Measurements from ENCODE around the gene MPZL1.

Gene MPZL1

DNA sequence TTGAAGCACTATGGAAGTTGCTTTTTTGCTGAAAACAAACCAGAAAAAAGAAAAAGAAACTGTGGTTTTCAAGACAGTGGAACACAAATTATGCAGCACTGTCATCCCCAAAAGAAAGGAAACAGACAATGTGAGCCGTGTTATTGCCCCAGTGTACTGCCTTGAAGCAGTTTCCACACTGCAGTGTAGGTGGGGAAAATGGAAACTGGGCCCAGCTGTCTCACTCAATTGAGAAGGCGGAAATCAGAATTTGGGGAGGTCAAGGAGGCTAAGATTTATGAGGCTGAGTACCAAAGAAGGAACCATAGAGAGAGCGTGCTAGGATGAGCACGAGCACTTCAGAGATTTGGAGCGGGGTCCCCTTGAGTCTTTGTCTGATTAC is 55.5 kb downstream of the MPZL1 start:
- Histone ChIP-seq H3K9me3 (ENCODE audit: control insufficient read depth in 2 of 2, low read length in 2 of 2) (no peaks in the 10 kb centered on the region), H3K4me3 (ENCODE audit: low read length in 2 of 2) (no peak overlapping the region), H3K27ac (ENCODE audit: low read length) (no peak overlapping the region), H3K36me3 (ENCODE audit: control insufficient read depth in 2 of 2, insufficient read depth in 2 of 2, low read length in 2 of 2) (peaks cover 7 to 28% of the 10 kb centered on the region in 2 donors), H3K4me1 (ENCODE audit: control insufficient read depth, insufficient read depth, low read length) (no peaks in the 10 kb centered on the region), H3K9ac (ENCODE audit: low read length in 2 of 2) (no peak overlapping the region), H3K27me3 (ENCODE audit: control insufficient read depth in 1 of 2, insufficient read depth in 2 of 2, low read length in 2 of 2) (no peaks in the 10 kb centered on the region)

DNA sequence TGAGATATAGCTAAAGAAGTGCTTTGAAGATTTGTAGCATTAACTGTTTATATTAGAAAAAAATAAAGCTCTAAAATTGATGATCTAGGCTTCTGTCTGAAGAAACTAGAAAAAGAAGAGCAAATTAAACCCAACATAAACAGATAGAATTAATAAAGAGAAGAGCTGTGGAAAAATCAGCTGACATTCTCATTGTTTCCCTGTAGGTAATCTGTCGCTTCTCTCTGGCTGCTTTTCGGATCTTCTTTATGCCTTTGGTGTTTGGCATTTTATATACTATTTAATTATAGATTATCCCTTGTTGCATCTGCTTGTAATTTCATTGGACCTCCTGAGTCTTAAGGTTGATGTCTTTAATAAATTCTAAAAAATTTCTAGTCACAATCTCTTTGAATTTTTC is 59.8 kb downstream of the MPZL1 start:
- Histone ChIP-seq H3K9me3 (ENCODE audit: control insufficient read depth in 2 of 2, low read length in 2 of 2) (no peaks in the 10 kb centered on the region), H3K4me1 (ENCODE audit: control insufficient read depth, insufficient read depth, low read length) (no peaks in the 10 kb centered on the region), H3K27ac (ENCODE audit: low read length) (no peak overlapping the region), H3K4me3 (ENCODE audit: low read length in 2 of 2) (no peak overlapping the region), H3K36me3 (ENCODE audit: control insufficient read depth in 2 of 2, insufficient read depth in 2 of 2, low read length in 2 of 2) (peaks cover 7 to 8% of the 10 kb centered on the region in 2 donors), H3K9ac (ENCODE audit: low read length in 2 of 2) (no peak overlapping the region), H3K27me3 (ENCODE audit: control insufficient read depth in 1 of 2, insufficient read depth in 2 of 2, low read length in 2 of 2) (no peaks in the 10 kb centered on the region)

DNA sequence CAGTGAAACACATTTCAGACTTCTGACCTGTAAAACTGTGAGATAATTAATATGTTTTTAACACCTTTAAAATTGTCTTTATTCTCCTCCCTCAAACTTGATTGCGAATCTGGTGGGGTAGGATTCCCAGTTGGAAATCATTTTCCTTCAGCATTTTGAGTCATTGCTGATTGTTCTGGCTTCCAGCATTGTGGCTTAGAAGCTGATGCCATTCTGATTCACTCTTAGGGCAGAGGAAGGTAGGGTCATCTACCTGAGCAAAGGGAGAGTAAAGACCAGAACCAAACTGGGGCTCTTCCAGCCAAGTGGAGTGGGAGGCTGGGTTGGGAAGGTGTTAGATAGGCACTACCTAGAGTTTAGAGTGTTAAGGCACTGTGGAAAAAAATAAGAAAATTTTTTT is 61.2 kb downstream of the MPZL1 start:
- H3K9ac ChIP-seq (ENCODE audit: low read length in 2 of 2), result no peak overlapping the region
- no peaks in the 10 kb centered on the region for H3K9me3 ChIP-seq (ENCODE audit: control insufficient read depth in 2 of 2, low read length in 2 of 2)
- no peaks in the 10 kb centered on the region for H3K27me3 ChIP-seq (ENCODE audit: control insufficient read depth in 1 of 2, insufficient read depth in 2 of 2, low read length in 2 of 2)
- H3K4me1 ChIP-seq (ENCODE audit: control insufficient read depth, insufficient read depth, low read length), result no peaks in the 10 kb centered on the region
- peaks cover 5 to 10% of the 10 kb centered on the region in 2 donors for H3K36me3 ChIP-seq (ENCODE audit: control insufficient read depth in 2 of 2, insufficient read depth in 2 of 2, low read length in 2 of 2)
- no peak overlapping the region for H3K4me3 ChIP-seq (ENCODE audit: low read length in 2 of 2)
- no peak overlapping the region for H3K27ac ChIP-seq (ENCODE audit: low read length)

DNA sequence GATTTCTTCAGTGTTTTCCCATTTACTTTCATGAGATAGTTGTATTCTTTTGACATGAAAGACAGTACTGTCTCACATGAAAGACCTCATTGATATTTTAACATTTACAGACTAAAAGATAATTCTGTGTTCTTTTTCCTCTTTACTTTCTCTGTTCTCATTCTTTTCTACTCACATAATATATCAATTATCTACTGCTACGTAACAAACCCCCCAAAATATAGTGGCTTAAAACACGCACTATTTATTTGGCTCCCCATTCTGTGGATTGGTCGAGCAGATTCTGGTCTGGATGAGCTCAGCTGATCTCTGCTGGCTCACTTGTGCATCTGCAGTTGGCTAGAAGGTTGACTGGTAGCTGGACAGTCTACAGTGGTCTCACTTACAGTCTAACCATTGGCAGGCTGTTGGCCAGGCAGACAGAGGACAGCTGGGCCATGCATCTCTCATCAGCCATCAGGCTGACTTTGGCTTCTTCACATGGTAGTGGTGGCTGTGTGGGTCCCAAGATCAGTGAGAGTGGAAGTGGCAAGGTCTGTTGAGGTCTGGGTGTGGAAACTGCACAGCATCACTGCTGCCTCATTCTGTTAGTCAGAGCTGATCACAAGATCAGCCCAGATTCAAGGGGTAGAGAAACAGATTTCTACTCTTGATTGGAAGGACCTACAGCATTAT is 63.2 kb downstream of the MPZL1 start:
- peaks cover 11 to 13% of the 10 kb centered on the region in 2 donors for H3K36me3 ChIP-seq (ENCODE audit: control insufficient read depth in 2 of 2, insufficient read depth in 2 of 2, low read length in 2 of 2)
- no peaks in the 10 kb centered on the region for H3K4me1 ChIP-seq (ENCODE audit: control insufficient read depth, insufficient read depth, low read length)
- no peak overlapping the region for H3K27ac ChIP-seq (ENCODE audit: low read length)
- no peak overlapping the region for H3K9ac ChIP-seq (ENCODE audit: low read length in 2 of 2)
- H3K9me3 ChIP-seq (ENCODE audit: control insufficient read depth in 2 of 2, low read length in 2 of 2), result no peaks in the 10 kb centered on the region
- no peak overlapping the region for H3K4me3 ChIP-seq (ENCODE audit: low read length in 2 of 2)
- no peaks in the 10 kb centered on the region for H3K27me3 ChIP-seq (ENCODE audit: control insufficient read depth in 1 of 2, insufficient read depth in 2 of 2, low read length in 2 of 2)

DNA sequence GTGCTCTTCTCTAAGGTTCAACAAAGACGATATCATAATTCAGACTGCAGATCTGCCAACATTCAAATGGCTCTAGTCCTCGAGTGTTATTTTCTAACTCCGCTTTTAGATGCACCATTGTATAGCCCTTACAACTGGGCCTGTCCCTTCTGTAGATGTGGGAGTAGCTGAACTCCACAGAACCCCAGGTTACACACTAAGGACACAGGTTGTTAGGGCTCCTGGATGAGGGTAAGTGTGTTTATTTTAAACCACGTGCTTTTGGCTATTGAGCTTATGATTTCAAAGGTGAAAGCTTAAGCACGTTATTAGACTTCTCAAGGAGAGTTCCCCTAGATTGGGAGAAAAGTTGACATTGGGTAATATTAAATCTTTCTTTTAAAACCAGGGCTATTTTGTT is 64.7 kb downstream of the MPZL1 start:
- no peak overlapping the region for H3K4me3 ChIP-seq (ENCODE audit: low read length in 2 of 2)
- no peak overlapping the region for H3K27ac ChIP-seq (ENCODE audit: low read length)
- no peaks in the 10 kb centered on the region for H3K9me3 ChIP-seq (ENCODE audit: control insufficient read depth in 2 of 2, low read length in 2 of 2)
- H3K27me3 ChIP-seq (ENCODE audit: control insufficient read depth in 1 of 2, insufficient read depth in 2 of 2, low read length in 2 of 2), result no peaks in the 10 kb centered on the region
- H3K36me3 ChIP-seq (ENCODE audit: control insufficient read depth in 2 of 2, insufficient read depth in 2 of 2, low read length in 2 of 2), result peaks cover 11 to 20% of the 10 kb centered on the region in 2 donors
- peaks cover 2% of the 10 kb centered on the region for H3K4me1 ChIP-seq (ENCODE audit: control insufficient read depth, insufficient read depth, low read length)
- no peak overlapping the region for H3K9ac ChIP-seq (ENCODE audit: low read length in 2 of 2)

DNA sequence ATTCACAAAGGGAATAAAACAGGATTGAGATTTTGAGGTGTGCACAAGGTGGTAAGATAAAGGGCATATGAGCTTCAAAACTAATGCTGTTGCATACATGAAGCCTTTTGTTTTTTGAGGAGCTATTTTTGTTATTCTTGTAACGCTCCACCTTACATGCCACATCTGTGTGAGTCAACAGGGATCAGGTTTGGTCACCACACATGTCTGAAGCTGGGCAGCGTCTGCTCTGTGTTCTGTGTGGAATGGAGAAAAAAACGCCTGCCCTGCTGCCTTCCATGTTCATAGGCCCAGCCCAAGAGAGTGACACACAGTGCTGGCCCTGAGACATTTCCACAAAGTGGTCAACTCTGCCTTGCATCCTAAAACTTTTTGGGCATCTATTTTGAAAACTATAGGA is 67.7 kb downstream of the MPZL1 start:
- no peak overlapping the region for H3K9ac ChIP-seq (ENCODE audit: low read length in 2 of 2)
- no peaks in the 10 kb centered on the region for H3K27me3 ChIP-seq (ENCODE audit: control insufficient read depth in 1 of 2, insufficient read depth in 2 of 2, low read length in 2 of 2)
- peaks cover 11 to 20% of the 10 kb centered on the region in 2 donors for H3K36me3 ChIP-seq (ENCODE audit: control insufficient read depth in 2 of 2, insufficient read depth in 2 of 2, low read length in 2 of 2)
- H3K9me3 ChIP-seq (ENCODE audit: control insufficient read depth in 2 of 2, low read length in 2 of 2), result no peaks in the 10 kb centered on the region
- no peak overlapping the region for H3K4me3 ChIP-seq (ENCODE audit: low read length in 2 of 2)
- H3K27ac ChIP-seq (ENCODE audit: low read length), result no peak overlapping the region
- peaks cover 7% of the 10 kb centered on the region for H3K4me1 ChIP-seq (ENCODE audit: control insufficient read depth, insufficient read depth, low read length)

DNA sequence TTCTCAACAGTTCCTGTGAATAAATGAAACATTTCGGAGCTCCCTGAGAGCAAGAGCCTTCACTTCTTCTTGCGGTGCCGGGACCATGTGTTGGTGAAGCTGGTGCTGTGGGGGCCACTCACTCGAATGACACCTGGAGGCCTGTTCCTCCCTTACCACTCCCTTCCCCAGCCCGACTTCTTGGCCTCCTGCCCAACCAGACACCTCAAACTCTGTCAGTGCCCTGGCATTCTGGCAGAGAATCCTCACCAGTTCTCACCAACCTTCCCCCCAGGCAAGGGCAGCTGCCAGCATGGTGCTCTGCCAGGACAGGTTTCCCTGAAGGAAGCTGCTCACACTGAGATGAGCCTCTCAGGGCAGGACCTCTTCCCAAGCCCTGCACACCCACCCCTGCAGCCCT is 68.3 kb downstream of the MPZL1 start:
- Histone ChIP-seq H3K9me3 (ENCODE audit: control insufficient read depth in 2 of 2, low read length in 2 of 2) (no peaks in the 10 kb centered on the region), H3K4me1 (ENCODE audit: control insufficient read depth, insufficient read depth, low read length) (peaks cover 7% of the 10 kb centered on the region), H3K9ac (ENCODE audit: low read length in 2 of 2) (no peak overlapping the region), H3K27ac (ENCODE audit: low read length) (no peak overlapping the region), H3K27me3 (ENCODE audit: control insufficient read depth in 1 of 2, insufficient read depth in 2 of 2, low read length in 2 of 2) (no peaks in the 10 kb centered on the region), H3K4me3 (ENCODE audit: low read length in 2 of 2) (no peak overlapping the region), H3K36me3 (ENCODE audit: control insufficient read depth in 2 of 2, insufficient read depth in 2 of 2, low read length in 2 of 2) (peaks cover 11 to 20% of the 10 kb centered on the region in 2 donors)

DNA sequence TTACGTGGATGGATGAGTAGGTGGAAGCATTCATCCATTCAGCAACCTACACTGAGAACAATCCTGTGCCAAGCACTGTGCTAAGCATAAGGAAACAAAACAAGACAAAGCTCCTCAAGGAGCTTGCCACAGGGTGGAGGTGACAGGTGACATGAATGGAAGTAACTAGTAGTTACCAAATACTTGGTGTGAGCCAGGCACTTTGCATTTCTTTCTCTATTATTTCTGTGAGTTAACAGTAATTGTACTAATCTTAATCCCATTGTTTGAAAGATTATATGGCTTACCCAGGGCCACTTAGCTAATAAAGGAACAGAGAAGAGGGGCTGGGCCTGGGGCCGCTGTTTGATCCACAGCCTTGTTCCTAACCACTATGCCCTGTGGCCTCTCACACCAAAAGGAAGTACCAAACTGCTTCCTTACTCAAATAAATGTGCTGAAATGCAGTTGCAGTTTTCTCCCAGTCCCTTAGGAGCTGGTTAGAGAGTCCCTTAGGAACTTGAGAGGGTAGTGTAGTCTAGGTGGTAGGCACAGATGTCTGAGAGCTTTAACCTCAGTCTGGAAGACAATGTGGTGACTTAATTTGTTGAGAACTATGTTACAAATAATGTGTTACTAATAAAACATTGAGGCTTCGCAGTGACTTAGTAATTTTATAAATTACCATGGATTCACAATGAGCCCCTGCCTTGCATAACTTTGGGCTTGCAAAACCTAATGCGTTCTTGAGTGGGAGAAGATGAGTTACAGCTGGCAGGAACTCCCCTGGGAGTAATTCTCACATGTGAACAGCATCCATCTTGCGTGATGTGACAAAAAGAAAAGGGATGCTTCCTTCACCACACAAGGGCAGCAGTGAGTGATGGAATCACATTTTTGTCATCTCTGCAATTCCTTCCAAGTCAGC is 69.8 kb downstream of the MPZL1 start:
- H3K9ac ChIP-seq (ENCODE audit: low read length in 2 of 2), result no peak overlapping the region
- no peaks in the 10 kb centered on the region for H3K9me3 ChIP-seq (ENCODE audit: control insufficient read depth in 2 of 2, low read length in 2 of 2)
- H3K4me3 ChIP-seq (ENCODE audit: low read length in 2 of 2), result no peak overlapping the region
- H3K27ac ChIP-seq (ENCODE audit: low read length), result no peak overlapping the region
- H3K27me3 ChIP-seq (ENCODE audit: control insufficient read depth in 1 of 2, insufficient read depth in 2 of 2, low read length in 2 of 2), result no peaks in the 10 kb centered on the region
- peaks cover 11% of the 10 kb centered on the region for H3K4me1 ChIP-seq (ENCODE audit: control insufficient read depth, insufficient read depth, low read length)
- H3K36me3 ChIP-seq (ENCODE audit: control insufficient read depth in 2 of 2, insufficient read depth in 2 of 2, low read length in 2 of 2), result peaks cover 11 to 17% of the 10 kb centered on the region in 2 donors

DNA sequence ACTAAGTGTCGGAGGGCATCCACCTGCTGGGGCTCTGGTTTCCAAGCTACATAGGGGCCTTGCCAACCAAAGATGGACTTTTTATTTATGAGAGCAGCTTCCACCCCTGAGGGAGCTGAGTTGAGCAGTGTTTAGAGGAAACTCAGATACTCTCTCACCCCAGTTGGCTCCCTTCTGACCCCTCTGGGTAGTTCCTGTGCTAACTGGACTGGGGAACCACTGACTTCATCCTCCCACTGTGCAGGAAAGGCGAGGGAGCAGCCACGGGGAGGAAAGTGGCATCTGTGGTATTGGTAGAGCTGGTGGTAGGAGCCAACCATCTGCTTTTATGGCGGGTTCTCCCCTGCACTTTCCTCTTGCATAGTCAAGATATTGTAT is 70.4 kb downstream of the MPZL1 start:
- no peak overlapping the region for H3K9ac ChIP-seq (ENCODE audit: low read length in 2 of 2)
- H3K27me3 ChIP-seq (ENCODE audit: control insufficient read depth in 1 of 2, insufficient read depth in 2 of 2, low read length in 2 of 2), result no peaks in the 10 kb centered on the region
- H3K4me1 ChIP-seq (ENCODE audit: control insufficient read depth, insufficient read depth, low read length), result peaks cover 16% of the 10 kb centered on the region
- no peak overlapping the region for H3K27ac ChIP-seq (ENCODE audit: low read length)
- H3K4me3 ChIP-seq (ENCODE audit: low read length in 2 of 2), result no peak overlapping the region
- H3K9me3 ChIP-seq (ENCODE audit: control insufficient read depth in 2 of 2, low read length in 2 of 2), result no peaks in the 10 kb centered on the region
- peaks cover 11 to 15% of the 10 kb centered on the region in 2 donors for H3K36me3 ChIP-seq (ENCODE audit: control insufficient read depth in 2 of 2, insufficient read depth in 2 of 2, low read length in 2 of 2)

DNA sequence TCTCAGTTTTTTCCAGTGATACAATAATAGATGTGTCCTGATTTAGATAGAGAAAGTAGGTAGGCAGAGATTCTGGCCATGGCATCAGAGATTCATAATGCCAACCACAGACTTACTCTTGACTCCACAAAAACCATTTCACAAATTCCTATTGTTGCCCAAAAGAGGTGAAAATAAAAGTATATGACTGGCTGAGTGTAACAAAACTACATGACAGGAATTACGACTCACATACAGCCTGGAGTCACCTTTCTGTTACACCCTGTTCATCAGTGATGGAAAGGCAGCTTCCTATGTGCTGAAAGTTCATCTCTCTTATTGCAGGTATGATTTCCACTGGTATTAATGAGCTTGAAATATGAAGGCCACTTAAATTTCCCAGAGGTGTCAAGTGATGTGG is 72.3 kb downstream of the MPZL1 start:
- peaks cover 18% of the 10 kb centered on the region for H3K4me1 ChIP-seq (ENCODE audit: control insufficient read depth, insufficient read depth, low read length)
- no peak overlapping the region for H3K27ac ChIP-seq (ENCODE audit: low read length)
- H3K4me3 ChIP-seq (ENCODE audit: low read length in 2 of 2), result no peak overlapping the region
- peaks cover 0 to 7% of the 10 kb centered on the region in 2 donors for H3K36me3 ChIP-seq (ENCODE audit: control insufficient read depth in 2 of 2, insufficient read depth in 2 of 2, low read length in 2 of 2)
- no peaks in the 10 kb centered on the region for H3K9me3 ChIP-seq (ENCODE audit: control insufficient read depth in 2 of 2, low read length in 2 of 2)
- H3K9ac ChIP-seq (ENCODE audit: low read length in 2 of 2), result no peak overlapping the region
- H3K27me3 ChIP-seq (ENCODE audit: control insufficient read depth in 1 of 2, insufficient read depth in 2 of 2, low read length in 2 of 2), result no peaks in the 10 kb centered on the region
